HG03066 (cell line): Measurements from ENCODE around the gene PCCB.
"Not testable (repeated sequence)": the region's sequence is repeated elsewhere in the genome, so short reads cannot be mapped to it uniquely, and the experiment has no call there.

Experiments
- ATAC-seq: cut with Tn5 transposase; IDR thresholded peaks from one replicate; pipeline ENCODE4 v1.9.1; 2021; ENCODE audit warnings: low read depth; ENCODE audit not compliant: unreplicated experiment

Gene PCCB

DNA sequence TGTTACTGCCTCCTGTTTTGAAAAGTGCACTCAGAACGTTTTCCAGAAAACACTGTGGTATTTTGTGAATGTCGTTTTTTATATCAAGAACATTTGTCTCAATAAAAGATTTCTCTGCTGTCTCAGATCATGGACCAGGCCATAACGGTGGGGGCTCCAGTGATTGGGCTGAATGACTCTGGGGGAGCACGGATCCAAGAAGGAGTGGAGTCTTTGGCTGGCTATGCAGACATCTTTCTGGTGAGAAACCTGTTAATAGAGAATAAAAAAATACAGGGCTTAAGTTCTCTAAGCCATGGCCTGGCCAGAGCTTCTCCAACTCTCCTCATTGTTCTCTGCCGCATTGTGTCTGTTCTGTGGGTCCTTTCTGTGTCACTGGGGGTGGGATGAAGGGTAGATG is 11.7 kb downstream of the PCCB start:
- no peak for ATAC-seq

DNA sequence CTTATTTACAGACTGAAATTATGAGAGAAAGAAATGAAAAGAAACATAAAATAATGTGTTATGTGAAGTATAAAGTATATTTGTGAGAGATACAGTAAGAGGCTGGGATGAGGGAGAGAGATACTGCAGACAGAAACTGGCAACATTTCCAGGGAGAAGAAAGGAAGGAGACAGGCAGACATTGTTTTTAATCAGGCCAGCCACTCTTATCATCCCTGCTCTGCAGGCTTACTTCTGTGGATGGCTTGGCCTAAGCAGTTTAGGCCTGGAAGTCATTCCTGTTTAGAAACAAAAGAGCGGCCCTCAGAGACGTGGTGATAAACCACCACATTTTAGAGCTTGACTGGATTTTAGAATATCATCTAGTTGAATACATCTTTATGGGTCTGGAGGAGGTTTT is 12.4 kb downstream of the PCCB start:
- no peak for ATAC-seq

DNA sequence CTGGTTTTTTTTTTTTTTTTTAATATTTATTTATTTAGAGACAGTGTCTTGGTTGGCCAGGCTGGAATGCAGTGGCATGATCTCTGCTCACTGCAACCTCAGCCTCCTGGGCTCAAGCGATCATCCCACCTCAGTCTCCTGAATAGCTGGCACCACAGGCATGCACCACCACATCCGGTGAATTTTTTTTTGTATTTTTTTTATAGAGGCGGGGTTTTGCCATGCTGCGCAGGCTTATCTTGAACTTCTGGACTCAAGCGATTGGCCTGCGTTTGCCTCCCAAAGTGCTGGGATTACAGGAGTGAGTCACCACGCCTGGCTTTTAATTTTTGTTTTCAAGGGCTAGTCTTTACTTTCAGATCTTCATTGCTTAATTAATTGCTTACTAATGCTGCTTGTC is 13.1 kb downstream of the PCCB start:
- no peak for ATAC-seq

DNA sequence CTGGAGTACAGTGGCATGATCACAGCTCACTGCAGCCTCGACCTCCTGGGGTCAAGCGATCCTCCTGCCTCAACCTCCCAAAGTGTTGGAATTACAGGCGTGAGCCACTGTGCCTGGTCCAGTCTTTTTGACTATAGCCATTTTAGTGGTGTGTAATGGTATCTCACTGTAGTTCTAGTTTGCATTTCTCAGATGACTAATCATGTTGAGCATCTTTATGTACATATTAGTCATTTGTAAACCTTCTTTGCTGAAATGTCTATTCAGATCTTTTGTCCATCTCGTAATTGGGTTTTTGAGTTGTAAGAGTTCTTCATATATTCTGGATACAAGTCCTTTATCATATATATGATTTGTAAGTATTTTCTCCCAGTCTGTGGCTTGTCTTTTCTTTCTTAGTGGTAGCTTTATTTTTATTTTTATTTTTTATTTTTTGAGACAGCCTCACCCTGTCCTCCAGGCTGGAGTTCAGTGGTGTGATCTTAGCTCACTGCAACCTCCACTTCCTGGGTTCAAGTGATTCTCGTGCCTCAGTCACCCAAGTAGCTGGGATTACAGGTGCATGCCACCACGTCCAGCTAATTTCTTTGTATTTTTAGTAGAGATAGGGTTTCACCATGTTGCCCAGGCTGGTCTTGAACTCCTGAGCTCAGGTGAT is 16.5 kb downstream of the PCCB start:
- peak; percentile 63 for ATAC-seq

DNA sequence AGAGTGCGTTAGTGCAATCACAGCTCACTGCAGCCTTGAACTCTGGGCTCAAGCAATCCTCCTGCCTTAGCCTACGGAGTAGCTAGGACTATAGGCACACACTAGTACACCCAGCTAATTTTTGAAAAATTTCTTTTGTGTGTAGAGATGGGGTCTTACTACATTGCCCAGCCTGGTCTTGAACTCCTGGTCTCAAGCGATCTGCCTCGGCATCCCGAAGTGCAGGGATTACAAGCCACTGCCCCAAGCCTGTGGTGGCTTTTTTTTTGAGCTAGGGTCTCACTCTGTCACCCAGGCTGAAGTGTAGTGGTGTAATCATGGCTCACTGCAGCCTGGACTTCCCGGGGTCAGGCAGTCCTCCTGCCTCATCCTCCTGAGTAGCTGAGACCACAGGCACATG is 17.1 kb downstream of the PCCB start:
- ATAC-seq, result no peak

DNA sequence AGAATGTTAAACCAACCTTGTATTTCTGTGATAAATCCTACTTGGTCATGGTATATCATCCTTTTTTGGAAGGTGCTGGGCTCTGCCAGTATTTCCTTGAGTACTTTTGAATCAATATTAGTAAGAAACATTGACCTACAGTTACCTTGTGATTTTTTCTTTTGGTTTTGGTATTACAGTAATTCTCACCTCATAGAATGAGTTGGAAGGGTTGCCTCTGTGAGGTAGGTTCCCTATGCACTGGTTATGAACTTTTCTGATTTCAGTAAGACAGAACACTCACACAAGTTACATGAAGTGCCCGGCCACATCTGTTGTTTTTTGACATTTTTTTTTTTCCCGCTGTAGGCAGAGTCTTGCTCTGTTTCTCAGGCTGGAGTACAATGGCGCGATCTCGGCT is 20.0 kb downstream of the PCCB start:
- ATAC-seq, result no peak

DNA sequence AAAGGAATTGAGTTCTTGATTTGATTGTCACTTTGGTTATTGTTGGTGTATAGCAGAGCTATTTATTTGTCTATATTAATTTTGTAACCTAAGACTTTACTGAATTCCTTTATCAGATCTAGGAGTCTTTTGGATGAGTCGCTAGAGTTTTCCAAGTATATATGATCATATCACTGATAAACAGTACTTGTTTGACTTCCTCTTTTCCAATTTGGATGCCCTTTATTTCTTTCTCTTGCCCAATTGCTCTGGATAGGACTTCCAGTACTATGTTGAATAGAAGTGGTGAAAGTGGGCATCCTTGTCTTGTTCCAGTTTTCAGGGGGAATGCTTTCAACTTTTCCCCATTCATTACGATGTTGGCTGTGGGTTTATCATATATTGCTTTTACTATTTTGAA is 21.5 kb downstream of the PCCB start:
- ATAC-seq, result not testable (repeated sequence)

DNA sequence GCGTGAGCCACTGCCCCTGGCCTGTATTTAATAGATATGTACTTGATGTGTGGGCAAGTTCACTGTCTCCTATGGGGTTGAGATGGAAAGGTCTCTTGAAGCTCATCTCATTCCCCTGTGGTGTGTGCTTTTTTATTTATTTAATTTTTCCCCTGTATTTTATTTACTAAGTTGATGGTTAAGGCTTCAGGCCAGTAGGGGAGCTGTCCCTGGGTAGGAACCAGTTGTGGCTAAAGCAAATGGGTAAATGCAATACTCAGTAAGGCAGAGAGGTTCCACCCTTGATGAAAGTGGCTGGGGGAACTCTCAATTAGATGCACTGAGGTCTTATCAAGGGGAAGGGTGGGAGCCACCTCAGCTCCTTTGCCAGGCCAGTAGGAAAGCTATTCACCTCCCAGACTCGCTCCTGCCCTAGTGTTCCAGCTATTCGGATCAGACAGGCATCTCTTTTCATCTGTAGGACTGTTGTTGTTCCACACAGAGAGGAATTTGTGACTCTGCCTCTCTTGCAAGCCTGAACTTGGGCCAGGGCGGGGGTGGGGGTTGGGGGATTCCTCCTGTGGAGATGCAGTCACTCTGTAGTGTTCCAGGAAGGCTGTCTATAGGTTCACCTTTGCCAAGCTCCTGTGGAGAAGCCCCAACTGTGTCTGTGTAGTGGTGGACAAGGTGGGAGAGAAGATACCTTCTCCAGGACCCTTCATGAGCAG is 26.1 kb downstream of the PCCB start:
- no peak for ATAC-seq

DNA sequence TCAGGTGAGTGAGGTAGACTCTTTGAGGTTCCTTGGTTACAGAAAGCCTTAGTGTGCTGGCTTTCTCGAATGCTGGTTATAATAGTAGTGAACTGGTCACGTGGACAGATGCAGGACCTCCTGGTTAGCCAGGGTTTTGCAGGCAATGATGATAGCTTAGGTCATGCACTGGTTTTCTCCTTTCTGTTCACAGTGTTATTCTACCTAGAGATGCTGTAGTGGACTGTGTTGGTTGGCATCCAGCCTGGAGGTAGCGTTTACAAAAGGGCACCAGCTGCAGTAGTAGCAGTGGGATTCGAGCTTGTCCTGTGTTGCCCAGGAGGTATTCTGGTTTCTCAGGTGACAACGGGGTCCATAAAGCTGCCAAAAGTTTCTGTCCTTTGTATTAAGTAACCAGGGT is 27.0 kb downstream of the PCCB start:
- ATAC-seq, result no peak

DNA sequence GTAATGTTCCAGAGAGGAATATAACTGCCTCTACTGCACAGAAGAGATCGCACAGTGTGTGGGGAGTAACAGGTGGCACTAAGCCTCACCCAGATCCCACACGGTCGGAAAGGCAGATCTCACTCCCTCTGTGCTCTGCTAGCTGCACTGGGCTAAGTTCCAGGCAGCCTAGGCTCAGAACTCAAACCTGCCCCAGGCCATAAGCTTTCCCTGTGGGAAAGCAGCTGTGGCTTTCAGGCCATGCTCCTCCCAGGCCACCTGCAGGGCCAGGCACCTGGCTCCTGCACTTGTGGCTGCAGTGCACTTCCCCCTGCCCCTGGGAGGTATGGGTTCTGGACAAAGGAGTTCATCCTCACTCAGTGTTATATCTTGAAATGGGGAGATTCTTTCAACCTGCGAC is 27.5 kb downstream of the PCCB start:
- no peak for ATAC-seq

DNA sequence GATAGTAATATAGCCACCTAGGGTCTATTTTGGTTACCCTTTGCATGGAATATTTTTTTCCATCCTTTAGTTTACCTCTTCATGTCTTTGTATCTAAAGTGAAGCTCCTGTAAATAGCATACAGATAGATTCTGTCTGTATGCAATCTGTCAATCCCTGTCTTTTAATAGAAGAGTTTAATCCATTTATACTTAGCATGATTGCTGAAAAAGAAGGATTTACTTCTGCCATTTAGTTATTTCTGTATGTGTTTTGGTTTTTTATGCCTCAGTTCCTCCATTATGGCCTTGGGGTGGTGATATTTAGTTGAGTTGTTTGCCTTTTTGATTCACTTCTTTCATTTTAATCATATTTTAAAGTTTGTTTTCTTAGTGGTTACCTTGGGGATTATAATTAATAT is 29.0 kb downstream of the PCCB start:
- ATAC-seq, result no peak

DNA sequence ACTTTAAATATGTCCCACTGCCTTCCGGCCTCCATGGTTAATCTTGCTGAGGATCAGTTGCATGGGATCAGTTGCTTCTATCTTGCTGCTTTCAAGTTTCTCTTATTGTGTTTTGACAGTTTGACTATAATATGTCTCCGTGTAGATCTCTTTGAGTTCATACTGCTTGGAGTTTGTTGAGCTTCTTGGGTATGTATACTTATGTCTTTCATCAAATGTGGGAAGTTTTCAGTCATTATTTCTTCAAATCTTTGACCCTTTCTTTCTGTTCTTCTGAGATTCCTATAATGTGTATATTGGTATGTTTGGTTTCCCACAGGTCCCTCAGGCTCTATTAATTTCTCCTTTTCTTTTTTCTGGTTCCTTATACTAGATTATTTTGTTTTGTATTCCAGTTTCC is 30.8 kb downstream of the PCCB start:
- no peak for ATAC-seq

DNA sequence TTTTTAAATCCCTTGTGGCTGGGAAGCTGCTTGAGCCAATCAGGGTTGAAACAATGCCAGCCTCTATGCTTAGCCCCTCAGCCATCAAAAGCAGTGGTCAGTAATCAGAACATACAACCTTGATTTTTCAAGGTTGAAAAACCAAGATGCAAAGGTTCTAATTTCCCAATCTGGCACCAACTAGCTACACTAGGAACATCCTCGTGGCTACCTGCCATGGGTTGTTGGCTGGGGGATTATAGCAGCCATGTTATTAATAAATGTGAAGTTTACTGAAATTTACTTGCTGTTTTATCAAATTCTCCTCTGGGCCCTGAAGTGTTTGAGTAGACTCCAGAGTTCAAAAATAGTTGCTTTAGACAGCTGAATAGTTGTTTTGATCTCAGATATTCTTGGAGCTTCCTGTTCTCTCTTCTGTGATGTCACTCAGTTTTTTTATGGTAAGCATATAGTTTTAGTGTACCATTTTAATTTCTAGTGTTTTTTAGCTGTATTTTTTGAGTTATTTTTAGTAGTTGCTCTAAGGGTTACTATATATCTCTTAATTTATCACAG is 31.9 kb downstream of the PCCB start:
- ATAC-seq, result no peak

DNA sequence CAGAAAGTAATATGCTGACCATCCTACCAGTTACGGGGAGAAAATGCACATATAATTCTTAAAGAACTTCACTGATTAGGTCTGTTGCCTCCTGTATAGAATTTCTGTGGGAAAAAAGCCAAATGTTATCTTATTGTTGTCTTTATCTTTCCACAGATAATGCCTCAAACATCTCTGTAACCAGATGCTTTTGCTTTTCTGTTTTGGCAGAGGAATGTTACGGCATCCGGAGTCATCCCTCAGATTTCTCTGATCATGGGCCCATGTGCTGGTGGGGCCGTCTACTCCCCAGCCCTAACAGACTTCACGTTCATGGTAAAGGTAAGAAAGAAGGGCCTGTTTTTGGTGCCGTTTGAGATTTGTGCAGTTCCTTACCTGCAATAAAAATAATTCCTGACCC is 33.5 kb downstream of the PCCB start:
- ATAC-seq, result no peak

DNA sequence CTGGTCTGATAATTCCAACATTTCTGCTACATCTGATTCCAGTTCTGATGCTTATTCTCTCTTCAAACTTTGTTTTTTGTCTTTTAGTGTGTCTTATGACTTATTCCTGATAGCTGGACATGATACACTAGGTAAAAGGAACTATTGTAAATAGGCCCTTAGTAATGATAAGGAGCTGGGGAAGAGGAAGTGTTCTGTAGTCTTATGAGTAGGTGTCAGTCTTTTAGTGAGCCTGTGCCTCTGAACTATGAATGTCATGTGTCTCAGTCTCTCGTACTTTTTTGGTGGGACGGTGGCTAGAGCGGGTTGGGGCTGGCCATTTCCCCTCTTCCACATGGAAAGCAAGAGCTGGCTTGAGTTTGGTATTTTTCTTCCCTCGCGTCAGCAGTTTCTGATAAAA is 41.2 kb downstream of the PCCB start:
- no peak for ATAC-seq

DNA sequence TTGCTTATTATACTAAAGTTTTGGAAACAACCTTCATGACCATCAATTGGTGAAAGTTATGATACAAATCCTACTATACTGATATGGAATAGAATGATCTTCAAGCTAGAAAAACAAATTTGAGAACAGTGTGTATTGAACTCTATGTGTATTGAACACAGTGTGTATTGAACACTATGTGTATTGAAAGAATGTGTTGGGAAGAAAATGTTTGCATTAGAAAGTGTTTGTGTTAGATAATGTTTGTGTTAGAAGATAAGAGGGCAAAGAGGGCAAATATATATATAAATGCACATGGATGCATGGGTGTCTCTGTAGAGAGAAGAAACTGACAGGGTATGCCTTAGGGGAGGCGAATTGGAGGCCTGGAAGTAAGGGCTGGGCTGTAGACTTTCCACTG is 42.4 kb downstream of the PCCB start:
- ATAC-seq, result no peak

DNA sequence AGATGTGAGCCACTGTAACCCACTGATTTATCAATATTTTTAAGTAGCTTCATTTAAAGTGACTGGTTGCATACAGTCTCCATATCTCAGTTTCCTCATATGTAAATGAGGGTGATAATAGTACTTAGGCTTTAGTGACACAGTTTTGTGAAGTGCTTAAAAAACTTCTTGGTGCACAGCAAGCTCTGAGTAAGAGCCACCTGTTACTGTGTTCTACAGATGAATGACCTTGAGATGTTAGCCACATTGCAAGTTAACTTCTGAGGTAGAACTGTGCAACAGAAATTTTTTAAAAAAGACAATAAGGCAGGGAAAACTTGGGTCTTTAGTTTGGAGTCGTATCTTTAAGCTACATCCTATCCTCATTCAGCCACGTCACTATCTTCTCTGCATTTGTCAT is 43.1 kb downstream of the PCCB start:
- no peak for ATAC-seq

DNA sequence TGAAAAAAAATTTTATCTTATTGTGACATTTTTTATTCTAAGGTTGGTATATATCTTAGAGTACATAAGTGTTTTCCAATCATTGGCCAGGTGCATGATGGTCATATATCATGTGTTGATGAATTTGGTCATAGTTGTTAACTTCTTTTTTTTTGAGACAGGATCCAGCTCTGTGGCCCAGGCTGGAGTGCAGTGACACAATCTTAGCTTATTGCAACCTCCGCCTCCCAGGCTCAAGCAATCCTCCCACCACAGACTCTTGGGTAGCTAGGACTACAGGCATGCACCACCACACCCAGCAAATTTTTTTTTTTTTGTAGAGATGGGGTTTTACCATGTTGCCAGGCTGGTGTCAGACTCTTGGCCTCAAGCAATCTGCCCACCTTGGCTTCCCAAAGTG is 44.0 kb downstream of the PCCB start:
- ATAC-seq, result no peak

DNA sequence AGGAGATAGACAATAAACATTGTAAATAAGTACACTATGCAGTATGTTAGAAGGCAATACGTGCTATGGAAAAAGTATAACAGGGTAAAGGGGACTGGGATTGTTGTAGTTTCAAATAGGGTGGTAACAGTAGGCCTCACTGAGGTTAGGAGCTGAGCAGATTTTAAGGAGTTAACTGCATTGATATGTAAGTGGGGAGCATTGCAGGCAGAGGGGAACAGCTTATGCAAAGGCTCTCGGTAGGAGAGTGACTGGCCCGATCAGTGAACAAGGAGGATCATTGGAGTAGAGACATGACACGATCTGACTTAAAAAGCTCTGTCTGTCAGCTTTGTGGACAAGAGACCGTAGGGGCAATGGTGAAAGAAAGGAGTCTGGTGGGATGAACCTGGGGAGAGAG is 46.8 kb downstream of the PCCB start:
- ATAC-seq, result no peak

DNA sequence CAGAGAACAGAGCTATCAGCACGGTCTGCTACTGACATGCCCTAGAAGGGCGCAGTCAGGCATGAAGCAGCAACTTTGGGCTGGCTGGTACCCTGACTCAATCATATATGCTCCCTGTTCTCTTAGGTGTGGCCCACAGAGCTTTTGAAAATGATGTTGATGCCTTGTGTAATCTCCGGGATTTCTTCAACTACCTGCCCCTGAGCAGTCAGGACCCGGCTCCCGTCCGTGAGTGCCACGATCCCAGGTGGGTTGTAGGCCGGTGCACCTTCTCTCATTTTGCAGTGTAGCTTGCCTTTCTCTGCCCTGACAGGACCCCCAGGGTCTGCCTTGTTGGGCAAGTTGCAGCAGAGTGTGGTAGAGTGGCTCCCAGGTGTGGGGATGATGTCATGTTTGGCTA is 47.7 kb downstream of the PCCB start:
- no peak for ATAC-seq

DNA sequence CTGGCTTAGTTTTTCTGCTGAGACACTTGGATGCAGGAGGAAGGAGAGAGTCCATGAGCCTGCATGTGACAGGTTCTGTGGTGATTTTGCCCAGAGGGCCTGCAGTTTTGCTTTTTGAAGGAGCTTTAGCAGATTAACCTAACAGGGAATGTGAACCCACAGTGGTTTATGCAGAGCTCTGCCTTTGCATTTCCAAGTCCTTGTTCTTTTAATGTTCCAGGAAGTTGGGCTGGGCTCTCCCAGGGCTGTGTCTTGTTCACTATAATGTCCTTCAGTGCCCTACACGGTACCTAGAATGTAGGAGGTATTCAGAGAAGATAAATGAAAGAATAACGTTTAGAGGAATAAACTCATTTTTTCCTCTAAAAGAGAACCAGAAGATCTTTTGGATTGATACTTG is 50.3 kb downstream of the PCCB start:
- no peak for ATAC-seq

DNA sequence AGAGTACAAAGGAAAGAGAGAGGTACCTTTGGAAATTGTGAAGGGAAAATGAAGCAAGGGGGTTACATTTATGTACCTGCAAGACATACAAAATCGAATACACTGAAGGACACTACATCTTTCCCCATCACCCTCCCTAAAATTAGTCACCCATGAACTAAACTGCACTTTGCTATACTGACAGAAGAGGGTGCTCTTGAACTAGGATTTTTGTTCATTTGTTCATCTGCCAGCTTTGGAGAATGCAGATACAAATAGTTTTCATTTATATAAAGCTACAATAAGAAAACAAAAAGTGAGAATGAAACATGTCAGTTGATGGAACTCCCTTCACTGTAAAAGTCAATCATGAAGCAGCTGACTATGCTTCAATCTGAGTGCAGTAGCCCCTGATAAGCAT is 55.7 kb downstream of the PCCB start:
- ATAC-seq, result no peak
